ENCODE data around the gene GRM1.

Gene GRM1

GRCh38 chr6:146027586-146028251 lies 1.1 kb upstream of the GRM1 start (continued):
- no peak for TF ChIP-seq ZNF8 (CRISPR knock-in tag; IDR thresholded peaks at IDR 0.05)
- no peak for TF ChIP-seq ZFP3 (CRISPR knock-in tag; IDR thresholded peaks at IDR 0.05)
- no peak for TF ChIP-seq ISL1 (CRISPR knock-in tag; IDR thresholded peaks at IDR 0.05)
- TF ChIP-seq GLIS3 (CRISPR knock-in tag; IDR thresholded peaks at IDR 0.05): no peak
- TF ChIP-seq CSDC2 (CRISPR knock-in tag; IDR thresholded peaks at IDR 0.05): no peak
- TF ChIP-seq PATZ1 (CRISPR knock-in tag; IDR thresholded peaks at IDR 0.05; ENCODE audit: borderline replicate concordance): no peak
- TF ChIP-seq TOX (CRISPR knock-in tag; IDR thresholded peaks at IDR 0.05; ENCODE audit: borderline replicate concordance): no peak
- no peak for TF ChIP-seq ZNF565 (CRISPR knock-in tag; conservative IDR thresholded peaks at IDR 0.05; ENCODE audit: low read depth)
- TF ChIP-seq ARNTL (CRISPR knock-in tag; IDR thresholded peaks at IDR 0.05; ENCODE audit: borderline replicate concordance, low read depth): no peak
- no peak for TF ChIP-seq RARB (CRISPR knock-in tag; IDR thresholded peaks at IDR 0.05)

- peak; percentile 100 for ATAC-seq
- TF ChIP-seq ZNF565 (CRISPR knock-in tag; conservative IDR thresholded peaks at IDR 0.05; ENCODE audit: low read depth) (no peak), OSR1 (CRISPR knock-in tag; IDR thresholded peaks at IDR 0.05) (no peak), CSRNP3 (CRISPR knock-in tag; IDR thresholded peaks at IDR 0.05) (no peak), ZC3H10 (CRISPR knock-in tag; IDR thresholded peaks at IDR 0.05) (no peak), TCF4 (CRISPR knock-in tag; IDR thresholded peaks at IDR 0.05; ENCODE audit: borderline replicate concordance) (no peak), CREB5 (CRISPR knock-in tag; IDR thresholded peaks at IDR 0.05; ENCODE audit: low read depth) (no peak), ARNTL (CRISPR knock-in tag; IDR thresholded peaks at IDR 0.05; ENCODE audit: borderline replicate concordance, low read depth) (no peak), RARB (CRISPR knock-in tag; IDR thresholded peaks at IDR 0.05) (0 out of 2 replicates have a peak, but pooled peaks have one; percentile 38), ZNF8 (CRISPR knock-in tag; IDR thresholded peaks at IDR 0.05) (no peak), PPARA (CRISPR knock-in tag; IDR thresholded peaks at IDR 0.05; ENCODE audit: borderline replicate concordance) (no peak), ZNF70 (CRISPR knock-in tag; IDR thresholded peaks at IDR 0.05) (no peak), SNAI2 (CRISPR knock-in tag; IDR thresholded peaks at IDR 0.05) (0 out of 2 replicates have a peak, but pooled peaks have one; percentile 41), ZFP3 (CRISPR knock-in tag; IDR thresholded peaks at IDR 0.05) (0 out of 2 replicates have a peak, but pooled peaks have one; percentile 58), GLIS3 (CRISPR knock-in tag; IDR thresholded peaks at IDR 0.05) (no peak), TSHZ2 (CRISPR knock-in tag; IDR thresholded peaks at IDR 0.05) (no peak), POU6F1 (CRISPR knock-in tag; IDR thresholded peaks at IDR 0.05; ENCODE audit: borderline replicate concordance, low read depth) (no peak), CSDC2 (CRISPR knock-in tag; IDR thresholded peaks at IDR 0.05) (peak; percentile 79; the same call in 1 of the 2 replicates)
Observed at GRCh38 chr6:146028252-146028795, 538 bp upstream of the GRM1 start.

Measured in SK-N-SH treated with all-trans-retinoic acid at 6 μM for 48 hours (cell line).